SU-DHL-6 (cell line): ENCODE results near the gene CYB5R3.
"Not testable (repeated sequence)": the region's sequence is repeated elsewhere in the genome, so short reads cannot be mapped to it uniquely, and the experiment has no call there.

Source experiments
- EZH2phosphoT487 ChIP-seq: fragments of 200-600 bp; sonication (generic), shearing (Covaris generic); conservative IDR thresholded peaks from 2 replicates; pipeline ENCODE4 v1.6.1; 2018; ENCODE audit warnings: mild to moderate bottlenecking, antibody characterized with exemption, low read length, moderate library complexity, mixed read lengths
- TF ChIP-seq, protein P1 (sequence below): fragments of 200-600 bp; sonication (generic); IDR thresholded peaks from one replicate; pipeline ENCODE4 v1.5.1; 2017; ENCODE audit warnings: antibody characterized with exemption, mild to moderate bottlenecking, low read length, moderate library complexity; ENCODE audit not compliant: insufficient read depth, poor library complexity, severe bottlenecking

DNA sequence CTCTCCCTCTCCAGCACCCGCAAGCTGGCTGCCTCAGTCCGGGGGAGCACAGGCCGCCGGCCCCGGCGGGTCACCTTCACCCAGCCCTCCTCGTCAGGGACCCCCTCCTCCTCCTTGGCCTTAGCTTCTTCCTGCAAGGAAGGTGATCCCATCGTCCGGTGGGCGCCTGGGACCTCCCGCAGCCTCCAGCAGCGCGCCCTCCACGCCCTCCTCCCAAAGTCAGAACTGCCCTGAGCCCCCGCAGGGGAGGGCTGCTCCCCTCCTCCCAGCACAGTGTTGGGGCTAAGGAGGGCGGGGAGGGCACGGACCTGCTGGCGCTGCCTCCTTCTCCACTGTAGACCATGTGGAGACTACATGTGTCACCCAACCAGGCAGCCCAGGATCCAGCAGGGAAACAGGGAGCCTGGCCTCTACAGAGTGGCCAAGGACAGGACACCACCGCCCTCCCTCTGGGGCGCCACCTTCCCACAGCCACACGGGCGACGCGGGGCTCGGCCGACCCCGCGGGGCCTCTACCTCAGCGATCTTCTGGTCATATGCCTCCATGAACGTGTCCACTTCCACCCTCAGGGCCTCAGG lies 73.1 kb downstream of the CYB5R3 start:
- TF ChIP-seq, protein P1, sequence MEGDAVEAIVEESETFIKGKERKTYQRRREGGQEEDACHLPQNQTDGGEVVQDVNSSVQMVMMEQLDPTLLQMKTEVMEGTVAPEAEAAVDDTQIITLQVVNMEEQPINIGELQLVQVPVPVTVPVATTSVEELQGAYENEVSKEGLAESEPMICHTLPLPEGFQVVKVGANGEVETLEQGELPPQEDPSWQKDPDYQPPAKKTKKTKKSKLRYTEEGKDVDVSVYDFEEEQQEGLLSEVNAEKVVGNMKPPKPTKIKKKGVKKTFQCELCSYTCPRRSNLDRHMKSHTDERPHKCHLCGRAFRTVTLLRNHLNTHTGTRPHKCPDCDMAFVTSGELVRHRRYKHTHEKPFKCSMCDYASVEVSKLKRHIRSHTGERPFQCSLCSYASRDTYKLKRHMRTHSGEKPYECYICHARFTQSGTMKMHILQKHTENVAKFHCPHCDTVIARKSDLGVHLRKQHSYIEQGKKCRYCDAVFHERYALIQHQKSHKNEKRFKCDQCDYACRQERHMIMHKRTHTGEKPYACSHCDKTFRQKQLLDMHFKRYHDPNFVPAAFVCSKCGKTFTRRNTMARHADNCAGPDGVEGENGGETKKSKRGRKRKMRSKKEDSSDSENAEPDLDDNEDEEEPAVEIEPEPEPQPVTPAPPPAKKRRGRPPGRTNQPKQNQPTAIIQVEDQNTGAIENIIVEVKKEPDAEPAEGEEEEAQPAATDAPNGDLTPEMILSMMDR: not testable (repeated sequence)
- TF ChIP-seq EZH2phosphoT487: not testable (repeated sequence)
